Caco-2 (cell line): ENCODE results near the gene GRM5. TPM values are rescaled to one million over a fixed set of nuclear protein-coding genes. Genes with fewer than 3 reads are reported as not detected.

Experiments used
- BruUV-seq: library from RNA; stranded (reverse); fragments of 400-500 nt; replicated peaks from 2 replicates; lab custom pipeline; 2021; lab: Mats Ljungman, UMichigan
- CTCF ChIA-PET: fragments of 300-600 bp; sonication (Branson Sonifier 250); formaldehyde crosslinking; loops from one replicate; lab custom pipeline; 2022; ENCODE audit warnings: antibody characterized with exemption; lab: Charles Lee
- POLR2A ChIA-PET: fragments of 300-600 bp; sonication (Branson Sonifier 250); formaldehyde crosslinking; loops from one replicate; lab custom pipeline; 2022; ENCODE audit warnings: antibody characterized with exemption; lab: Charles Lee
- DNase-seq, 2 experiments: peaks; one replicate each; pipeline versions ENCODE4 v3.0.0 to v3.0.0-alpha.2; 2020 to 2022
- H3K27me3 ChIP-seq: replicated peaks from 2 replicates; pipeline ENCODE4 v1.6.0; 2011; ENCODE audit warnings: low read length; ENCODE audit not compliant: control insufficient read depth, insufficient read depth
- H3K36me3 ChIP-seq: 2 replicates; pipeline ENCODE4 v1.5.1; 2011; ENCODE audit warnings: low read length; ENCODE audit not compliant: control insufficient read depth, insufficient read depth
- H3K4me1 ChIP-seq: fragments of 250-450 bp; sonication (Bioruptor Pico); 2 replicates; pipeline ENCODE4 v1.5.1; 2020; ENCODE audit warnings: mild to moderate bottlenecking
- H3K4me3 ChIP-seq: 2 replicates; pipeline ENCODE4 v1.5.1; 2011; ENCODE audit warnings: low read depth, mild to moderate bottlenecking, control low read depth, low read length
- H3K9me3 ChIP-seq: fragments of 250-450 bp; sonication (Bioruptor Pico); 2 replicates; pipeline ENCODE4 v1.5.1; 2020; ENCODE audit warnings: mild to moderate bottlenecking, moderate library complexity
- H3K27ac Mint-ChIP-seq: one replicate; pipeline ENCODE4 v1.8.0; 2022; ENCODE audit warnings: mixed read lengths; ENCODE audit not compliant: unreplicated experiment
- H3K27me3 Mint-ChIP-seq: one replicate; pipeline ENCODE4 v1.8.0; 2022; ENCODE audit warnings: mixed read lengths; ENCODE audit not compliant: insufficient read depth, unreplicated experiment
- H3K36me3 Mint-ChIP-seq: one replicate; pipeline ENCODE4 v1.8.0; 2022; ENCODE audit warnings: mild to moderate bottlenecking, mixed read lengths; ENCODE audit not compliant: insufficient read depth, unreplicated experiment
- H3K4me1 Mint-ChIP-seq: one replicate; pipeline ENCODE4 v1.8.0; 2022; ENCODE audit warnings: low read depth, mixed read lengths; ENCODE audit not compliant: unreplicated experiment
- H3K4me3 Mint-ChIP-seq: one replicate; pipeline ENCODE4 v1.8.0; 2022; ENCODE audit warnings: mild to moderate bottlenecking, moderate library complexity, mixed read lengths; ENCODE audit not compliant: unreplicated experiment
- H3K9me3 Mint-ChIP-seq: one replicate; pipeline ENCODE4 v1.8.0; 2022; ENCODE audit warnings: mixed read lengths; ENCODE audit not compliant: unreplicated experiment
- CTCF ChIP-seq, 2 experiments: fragments of 200-600 bp in 1 of 2; IDR thresholded peaks; 1 replicate in 1 of 2; 2 replicates in 1 of 2; pipeline versions ENCODE4 v1.5.1 to v1.8.0; 2011 to 2022; ENCODE audit warnings: antibody characterized with exemption in 1 of 2, control low read depth in 1 of 2, inconsistent platforms in 1 of 2, low read depth in 1 of 2, low read length in 1 of 2, mild to moderate bottlenecking in 1 of 2, moderate library complexity in 1 of 2; ENCODE audit not compliant: insufficient read depth in 1 of 2, severe bottlenecking in 1 of 2, unreplicated experiment in 1 of 2
- intact Hi-C: fragments of 100-400 bp; cut with micrococcal nuclease; formaldehyde crosslinking; loops from one replicate; pipeline ENCODE4 v1.10.0; 2022; ENCODE audit not compliant: unreplicated experiment
- total RNA-seq: library from RNA; stranded (reverse); gene quantifications from 2 replicates; pipeline ENCODE4 v1.2.3, GENCODE V29; 2022

GRM5 gene
- total RNA-seq, 1 experiment from 2014 or later, result not detected

DNA sequence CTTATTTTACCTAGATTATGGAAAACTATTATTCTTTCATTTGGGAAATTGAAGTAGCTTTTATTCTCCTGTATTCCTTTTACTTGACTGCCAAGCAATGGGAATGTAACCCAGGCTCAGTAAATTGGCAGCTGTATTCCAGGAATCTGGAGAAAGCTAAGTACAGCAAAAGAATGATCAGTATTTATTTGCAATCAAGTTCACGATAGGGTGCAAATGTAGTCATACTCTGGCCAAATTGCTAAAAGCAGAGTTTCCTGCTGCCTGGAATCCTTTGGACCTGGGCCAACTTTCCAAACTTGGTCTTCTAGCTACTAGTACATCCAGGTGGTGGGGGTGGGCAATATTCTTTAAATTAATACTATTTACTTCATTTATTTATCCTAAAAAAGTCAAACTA, 442.3 kb downstream of the GRM5 start:
- Mint-ChIP-seq H3K9me3 (no peaks in the 10 kb centered on the region), H3K4me1 (no peaks in the 10 kb centered on the region), H3K4me3 (no peak overlapping the region), H3K27me3 (peaks cover 7% of the 10 kb centered on the region), H3K36me3 (no peaks in the 10 kb centered on the region), H3K27ac (no peak overlapping the region)
- no peak for DNase-seq
- no peaks in the 10 kb centered on the region for H3K9me3 ChIP-seq
- BruUV-seq, result no TSS peak
- no peak for TF ChIP-seq CTCF (IDR thresholded peaks at IDR 0.05; ENCODE audit: insufficient read depth in 1 of 2, low read depth in 1 of 2, low read length in 1 of 2, severe bottlenecking in 1 of 2, unreplicated experiment in 1 of 2)
- ChIA-PET CTCF (no interaction called here), POLR2A (no interaction called here)
- H3K27me3 ChIP-seq, result no peaks in the 10 kb centered on the region
- no peaks in the 10 kb centered on the region for H3K4me1 ChIP-seq
- intact Hi-C loops, result no loop called here
- no peak overlapping the region for H3K4me3 ChIP-seq
- H3K36me3 ChIP-seq, result no peaks in the 10 kb centered on the region

DNA sequence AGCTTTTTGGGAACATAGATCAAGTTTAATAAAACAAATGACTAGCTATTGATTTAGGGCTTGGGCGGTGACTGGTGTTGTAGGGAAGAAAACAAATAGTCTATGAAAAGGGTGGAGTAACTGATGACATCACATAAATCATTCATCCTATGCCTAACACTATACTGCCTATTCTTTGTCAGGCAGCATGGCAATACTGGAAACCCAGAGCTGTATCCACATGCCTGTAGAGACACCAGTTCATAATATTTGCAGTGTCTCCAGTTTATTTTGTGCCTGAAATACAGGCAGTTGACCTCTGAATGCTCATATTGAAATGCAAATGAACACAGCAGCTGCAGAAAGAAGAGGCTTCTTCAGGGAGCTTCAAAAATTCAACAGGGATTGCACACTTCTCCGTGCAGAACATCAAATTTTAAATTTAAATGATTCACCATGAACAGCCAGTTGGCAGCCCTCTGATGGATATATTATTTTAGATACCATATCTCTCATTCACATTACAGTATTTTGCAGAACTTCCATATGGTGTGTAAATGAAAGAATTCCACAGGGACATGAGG, 445.1 kb downstream of the GRM5 start:
- no peaks in the 10 kb centered on the region for H3K27me3 ChIP-seq
- no peak overlapping the region for H3K4me3 Mint-ChIP-seq
- no peaks in the 10 kb centered on the region for H3K4me1 ChIP-seq
- CTCF ChIA-PET, result no interaction called here
- no peak overlapping the region for H3K4me3 ChIP-seq
- H3K9me3 Mint-ChIP-seq, result no peaks in the 10 kb centered on the region
- H3K36me3 ChIP-seq, result no peaks in the 10 kb centered on the region
- POLR2A ChIA-PET, result no interaction called here
- H3K27ac Mint-ChIP-seq, result no peak overlapping the region
- H3K27me3 Mint-ChIP-seq, result peaks cover 10% of the 10 kb centered on the region
- intact Hi-C loops, result no loop called here
- no peaks in the 10 kb centered on the region for H3K4me1 Mint-ChIP-seq
- no peak for TF ChIP-seq CTCF (IDR thresholded peaks at IDR 0.05; ENCODE audit: insufficient read depth in 1 of 2, low read depth in 1 of 2, low read length in 1 of 2, severe bottlenecking in 1 of 2, unreplicated experiment in 1 of 2)
- H3K9me3 ChIP-seq, result no peaks in the 10 kb centered on the region
- no TSS peak for BruUV-seq
- no peaks in the 10 kb centered on the region for H3K36me3 Mint-ChIP-seq
- DNase-seq, result no peak

GRCh38 chr11:88619656-88620385, 446.0 kb downstream of the GRM5 start:
- no peaks in the 10 kb centered on the region for H3K9me3 Mint-ChIP-seq
- Histone ChIP-seq H3K27me3 (no peaks in the 10 kb centered on the region), H3K4me1 (no peaks in the 10 kb centered on the region), H3K4me3 (no peak overlapping the region), H3K36me3 (no peaks in the 10 kb centered on the region), H3K9me3 (no peaks in the 10 kb centered on the region)
- H3K4me3 Mint-ChIP-seq, result no peak overlapping the region
- DNase-seq, result no peak
- H3K27me3 Mint-ChIP-seq, result peaks cover 10% of the 10 kb centered on the region
- H3K36me3 Mint-ChIP-seq, result no peaks in the 10 kb centered on the region
- intact Hi-C loops, result no loop called here
- TF ChIP-seq CTCF (IDR thresholded peaks at IDR 0.05; ENCODE audit: insufficient read depth in 1 of 2, low read depth in 1 of 2, low read length in 1 of 2, severe bottlenecking in 1 of 2, unreplicated experiment in 1 of 2), result no peak
- BruUV-seq, result no TSS peak
- H3K27ac Mint-ChIP-seq, result no peak overlapping the region
- ChIA-PET CTCF (no interaction called here), POLR2A (no interaction called here)
- no peaks in the 10 kb centered on the region for H3K4me1 Mint-ChIP-seq
